Adipocyte (in vitro differentiated cells): ENCODE measurements around the gene GIPC1.

Experiments
- DNase-seq: peaks from one replicate; pipeline ENCODE4 v3.0.0-alpha.2; 2015; ENCODE audit warnings: low read depth
- H3K27me3 ChIP-seq: replicated peaks from 2 replicates; pipeline ENCODE4 v1.7.0; 2013; ENCODE audit warnings: mild to moderate bottlenecking, low read length, moderate library complexity; ENCODE audit not compliant: control insufficient read depth, insufficient read depth
- H3K36me3 ChIP-seq: 2 replicates; pipeline ENCODE4 v1.7.0; 2013; ENCODE audit warnings: low read length, mild to moderate bottlenecking, moderate library complexity; ENCODE audit not compliant: control insufficient read depth, insufficient read depth, severe bottlenecking
- H3K4me1 ChIP-seq: 2 replicates; pipeline ENCODE4 v1.7.0; 2013; ENCODE audit warnings: mild to moderate bottlenecking, low read length, moderate library complexity; ENCODE audit not compliant: control insufficient read depth, insufficient read depth
- H3K4me3 ChIP-seq: 2 replicates; pipeline ENCODE4 v1.7.0; 2013; ENCODE audit warnings: mild to moderate bottlenecking, low read length, moderate library complexity
- H3K9ac ChIP-seq: 2 replicates; pipeline ENCODE4 v1.7.0; 2013; ENCODE audit warnings: mild to moderate bottlenecking, low read length, moderate library complexity
- H3K9me3 ChIP-seq: 2 replicates; pipeline ENCODE4 v1.7.0; 2013; ENCODE audit warnings: mild to moderate bottlenecking, low read length, moderate library complexity; ENCODE audit not compliant: control insufficient read depth

The GIPC1 gene

GRCh38 chr19:14480700-14481079 lies 15.2 kb downstream of the GIPC1 start:
- Histone ChIP-seq H3K4me3 (no peak overlapping the region), H3K36me3 (peaks cover 31% of the 10 kb centered on the region), H3K4me1 (peaks cover 11% of the 10 kb centered on the region), H3K9ac (no peak overlapping the region), H3K27me3 (no peaks in the 10 kb centered on the region), H3K9me3 (no peaks in the 10 kb centered on the region)
- no peak for DNase-seq

DNA sequence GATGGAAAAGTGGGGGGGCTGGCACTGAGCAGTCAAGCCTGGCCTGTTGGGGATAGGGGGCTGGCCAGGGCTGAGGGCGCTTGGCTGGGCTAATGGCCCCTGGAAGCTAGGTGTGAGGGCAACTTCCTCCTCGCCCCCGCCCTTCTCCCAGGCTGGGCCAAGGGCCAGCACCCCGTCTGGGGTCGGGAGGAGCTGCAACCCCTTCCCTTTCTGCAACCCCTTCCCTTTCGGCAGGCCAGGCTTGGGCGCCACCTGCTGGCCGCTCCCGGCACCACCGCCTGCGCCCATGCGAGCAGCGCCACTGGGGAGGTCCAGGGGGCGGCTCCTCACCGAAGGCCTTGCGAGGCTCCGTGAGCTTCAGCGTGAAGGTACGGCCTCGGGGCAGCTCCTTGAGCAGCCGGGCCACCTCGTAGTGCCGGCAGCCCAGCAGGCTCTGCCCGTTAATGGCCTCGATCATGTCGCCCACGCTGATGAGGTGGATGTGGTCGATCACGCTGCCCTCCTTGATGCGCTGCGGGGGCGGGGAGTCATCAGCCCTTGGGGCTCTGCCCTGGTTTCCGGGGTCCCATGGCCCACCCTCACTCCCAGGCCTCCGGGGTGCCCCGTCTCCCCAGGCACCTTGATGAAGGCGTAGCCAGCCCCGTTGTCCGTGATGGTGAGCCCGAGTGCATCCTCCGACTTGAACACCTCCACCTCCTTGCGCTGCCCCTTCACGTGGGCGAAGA lies 15.8 kb downstream of the GIPC1 start:
- H3K4me1 ChIP-seq: peaks cover 11% of the 10 kb centered on the region
- peaks cover 31% of the 10 kb centered on the region for H3K36me3 ChIP-seq
- peak; percentile 40 for DNase-seq
- H3K4me3 ChIP-seq: no peak overlapping the region
- H3K9me3 ChIP-seq: no peaks in the 10 kb centered on the region
- no peak overlapping the region for H3K9ac ChIP-seq
- H3K27me3 ChIP-seq: no peaks in the 10 kb centered on the region

DNA sequence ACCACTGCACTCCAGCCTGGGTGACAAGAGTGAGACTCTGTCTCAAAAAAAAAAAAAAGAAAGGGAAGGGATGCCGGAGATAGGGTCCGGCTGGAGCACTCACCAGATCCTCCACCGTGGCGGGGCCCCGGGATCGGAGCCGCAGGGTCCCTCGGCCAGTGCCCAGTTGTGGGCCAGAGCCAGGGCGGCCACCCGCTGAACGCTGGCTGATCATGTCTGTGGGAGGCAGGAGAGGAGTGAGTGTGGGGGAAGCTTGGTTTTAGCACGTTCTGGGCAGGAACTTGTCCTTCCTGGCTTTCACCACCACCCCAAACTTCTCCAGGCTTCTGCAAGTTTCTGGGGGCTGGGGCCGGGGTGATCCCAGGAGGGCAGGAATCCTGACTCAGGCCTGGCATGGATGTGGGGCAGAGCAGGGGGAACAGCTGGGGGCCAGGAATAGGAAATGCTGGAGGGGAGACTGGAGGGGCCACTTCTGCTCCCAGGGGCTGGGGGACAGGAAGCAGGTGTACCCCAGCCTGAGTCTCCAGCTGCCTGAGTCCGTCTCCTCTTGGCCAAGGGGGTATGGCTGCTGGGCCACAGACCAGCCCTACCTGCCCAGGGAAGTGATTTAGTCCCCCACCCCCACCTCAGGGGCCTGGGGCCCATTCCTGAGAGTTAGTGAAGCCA lies 16.5 kb downstream of the GIPC1 start:
- peaks cover 31% of the 10 kb centered on the region for H3K36me3 ChIP-seq
- DNase-seq: no peak
- no peak overlapping the region for H3K4me3 ChIP-seq

DNA sequence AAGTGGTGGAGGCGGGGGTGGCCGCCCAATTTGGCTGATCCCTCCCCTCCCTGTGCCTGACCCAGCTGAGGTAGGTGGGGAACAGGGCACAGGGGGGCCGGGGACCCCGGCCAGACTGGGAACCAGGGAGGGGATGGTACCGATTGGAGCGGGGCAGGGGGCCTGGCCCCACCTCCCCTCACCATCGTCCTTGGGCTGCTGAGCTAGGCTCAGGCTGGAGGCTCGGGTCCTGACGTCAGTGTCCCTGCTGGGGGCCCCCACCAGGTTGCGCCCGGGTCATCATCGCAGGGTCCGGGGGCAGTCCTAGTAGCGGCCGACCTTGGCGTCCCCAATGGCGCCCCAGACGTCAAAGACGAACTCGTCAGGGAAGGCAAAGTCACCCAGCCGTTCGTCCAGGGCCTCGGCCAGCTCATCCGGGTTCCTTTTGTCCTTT lies 17.8 kb downstream of the GIPC1 start:
- Histone ChIP-seq H3K4me3 (no peak overlapping the region), H3K9ac (no peak overlapping the region), H3K4me1 (peaks cover 11% of the 10 kb centered on the region), H3K27me3 (no peaks in the 10 kb centered on the region), H3K36me3 (peaks cover 31% of the 10 kb centered on the region), H3K9me3 (no peaks in the 10 kb centered on the region)
- DNase-seq: no peak

More for the DNA sequence above, 16.5 kb downstream of the GIPC1 start:
- Histone ChIP-seq H3K4me1 (peaks cover 11% of the 10 kb centered on the region), H3K9me3 (no peaks in the 10 kb centered on the region), H3K9ac (no peak overlapping the region), H3K27me3 (no peaks in the 10 kb centered on the region)

GRCh38 chr19:14477418-14478112 lies 18.4 kb downstream of the GIPC1 start:
- Histone ChIP-seq H3K4me1 (peaks cover 11% of the 10 kb centered on the region), H3K36me3 (peaks cover 31% of the 10 kb centered on the region), H3K9ac (no peak overlapping the region), H3K4me3 (no peak overlapping the region), H3K9me3 (no peaks in the 10 kb centered on the region), H3K27me3 (no peaks in the 10 kb centered on the region)
- DNase-seq: no peak

DNA sequence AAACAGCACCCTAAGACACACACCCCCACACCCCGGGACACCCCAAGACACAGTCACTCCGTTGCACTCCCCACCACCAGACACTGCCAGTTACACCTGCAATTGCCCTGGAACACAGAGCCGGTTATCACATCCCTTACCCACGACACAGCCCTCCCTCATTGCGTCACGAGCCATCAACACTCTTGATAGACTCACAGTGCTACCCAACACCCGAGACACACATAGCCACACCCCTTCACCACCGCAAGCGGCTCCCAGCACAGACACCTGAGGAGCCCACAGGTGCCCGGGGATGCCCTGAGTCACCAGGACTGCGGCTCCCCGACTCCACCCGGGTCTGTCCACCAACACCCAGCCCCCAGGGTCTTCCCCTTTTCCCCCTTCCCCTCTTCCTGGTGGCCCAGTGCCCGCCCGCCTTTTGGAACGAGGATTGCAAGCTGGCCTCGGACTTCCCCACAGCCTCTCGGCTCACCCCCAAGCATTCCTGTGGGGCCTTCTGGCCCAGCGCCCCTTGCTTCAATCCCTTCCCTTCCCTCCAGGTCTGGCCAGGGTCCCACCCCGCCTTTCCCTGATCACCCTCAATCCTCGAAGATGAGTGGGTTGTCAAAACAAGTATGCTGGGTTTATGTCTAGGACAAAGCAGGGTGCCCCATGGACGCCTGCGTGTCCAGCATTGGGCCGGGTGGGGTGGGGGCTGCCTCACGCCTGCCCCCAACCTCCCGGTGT lies 19.1 kb downstream of the GIPC1 start:
- H3K9me3 ChIP-seq: no peaks in the 10 kb centered on the region
- DNase-seq: peak; percentile 47
- no peaks in the 10 kb centered on the region for H3K27me3 ChIP-seq
- peaks cover 28% of the 10 kb centered on the region for H3K36me3 ChIP-seq
- H3K4me1 ChIP-seq: peaks cover 13% of the 10 kb centered on the region
- no peak overlapping the region for H3K9ac ChIP-seq
- no peak overlapping the region for H3K4me3 ChIP-seq

GRCh38 chr19:14476327-14476672 lies 19.6 kb downstream of the GIPC1 start:
- Histone ChIP-seq H3K27me3 (no peaks in the 10 kb centered on the region), H3K4me3 (no peak overlapping the region), H3K4me1 (peaks cover 13% of the 10 kb centered on the region), H3K9ac (no peak overlapping the region), H3K9me3 (no peaks in the 10 kb centered on the region), H3K36me3 (peaks cover 26% of the 10 kb centered on the region)
- no peak for DNase-seq

GRCh38 chr19:14475251-14476073 lies 20.5 kb downstream of the GIPC1 start, which contains the start of gene PTGER1:
TSS of gene PTGER1 (minus strand) at chr19:14475354. CDS start at chr19:14474320, 1,034 bp downstream.
- H3K9ac ChIP-seq: no peak within 1 kb of the TSS
- H3K4me1 ChIP-seq: peaks cover 13% of the 10 kb centered on the region
- H3K27me3 ChIP-seq: no peaks in the 10 kb centered on the region
- no peak within 1 kb of the TSS for H3K4me3 ChIP-seq
- no peaks in the 10 kb centered on the region for H3K9me3 ChIP-seq
- H3K36me3 ChIP-seq: peaks cover 24% of the 10 kb centered on the region
- peak; percentile 39 for DNase-seq

GRCh38 chr19:14474827-14475226 lies 21.1 kb downstream of the GIPC1 start:
- Histone ChIP-seq H3K9ac (no peak overlapping the region), H3K36me3 (peaks cover 27% of the 10 kb centered on the region), H3K9me3 (no peaks in the 10 kb centered on the region), H3K27me3 (no peaks in the 10 kb centered on the region), H3K4me1 (peaks cover 13% of the 10 kb centered on the region), H3K4me3 (no peak overlapping the region)
- no peak for DNase-seq

DNA sequence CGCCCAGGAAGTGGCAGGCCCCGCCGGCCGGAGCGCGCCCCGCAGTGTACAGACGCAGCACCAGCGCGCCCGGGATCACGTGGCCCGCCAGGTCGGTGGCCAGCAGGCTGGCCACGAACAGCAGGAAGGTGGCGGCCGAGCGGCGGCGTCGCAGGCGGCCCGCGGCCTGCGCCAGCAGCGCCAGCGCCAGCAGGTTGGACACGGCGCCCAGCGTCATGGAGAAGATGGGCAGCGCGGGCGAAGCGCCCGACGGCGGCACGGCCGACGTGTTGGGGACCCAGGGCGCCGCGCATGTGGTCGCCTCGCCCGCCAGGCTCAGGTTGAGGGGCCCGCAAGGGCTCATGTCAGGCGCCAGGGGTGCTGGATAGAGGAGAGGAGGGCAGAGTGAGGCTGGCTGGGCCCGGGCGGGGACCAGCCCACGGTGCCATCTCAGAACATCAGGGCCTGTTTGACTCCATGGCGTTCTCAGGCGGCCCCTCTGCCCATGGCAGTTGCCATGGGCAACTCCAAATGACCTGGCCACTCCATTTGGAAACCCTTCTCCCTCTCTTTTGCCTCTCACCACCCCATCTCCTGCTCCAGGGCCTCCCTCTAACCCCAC lies 21.8 kb downstream of the GIPC1 start:
- Histone ChIP-seq H3K36me3 (peaks cover 24% of the 10 kb centered on the region), H3K4me1 (peaks cover 13% of the 10 kb centered on the region), H3K27me3 (no peaks in the 10 kb centered on the region), H3K9me3 (no peaks in the 10 kb centered on the region), H3K9ac (no peak overlapping the region), H3K4me3 (no peak overlapping the region)
- no peak for DNase-seq
